Sigmoid colon (tissue), 7 donors: Measurements from ENCODE around the gene TM9SF4. TPM values are rescaled to one million over a fixed set of nuclear protein-coding genes. Genes with fewer than 3 reads are reported as not detected.

Experiments used
- DNase-seq: peaks from one replicate; pipeline ENCODE4 v3.0.0-alpha.2; 2019
- H3K27ac ChIP-seq, 4 donors: fragments of 200-600 bp; sonication (generic); one replicate each; pipeline ENCODE4 v1.5.1; 2016 to 2019; ENCODE audit warnings: mild to moderate bottlenecking in 1 of 4
- H3K27me3 ChIP-seq, 3 donors: fragments of 200-600 bp; sonication (generic); one replicate each; pipeline ENCODE4 v1.5.1; 2019; ENCODE audit warnings: mild to moderate bottlenecking in 1 of 3
- H3K36me3 ChIP-seq, 4 donors: fragments of 200-600 bp; sonication (generic); one replicate each; pipeline ENCODE4 v1.5.1; 2016 to 2019
- H3K4me1 ChIP-seq, 4 donors: fragments of 200-600 bp; sonication (generic); one replicate each; pipeline ENCODE4 v1.5.1; 2017 to 2019
- H3K4me3 ChIP-seq, 4 donors: fragments of 200-600 bp; sonication (generic); one replicate each; pipeline ENCODE4 v1.5.1; 2017 to 2019; ENCODE audit warnings: mild to moderate bottlenecking in 2 of 4, moderate library complexity in 1 of 4
- H3K9me3 ChIP-seq, 4 donors: fragments of 200-600 bp in 3 of 4; sonication (generic) in 3 of 4; one replicate each; pipeline versions ENCODE4 v1.5.1 to v1.6.1; 2013 to 2019
- EP300 ChIP-seq, 4 donors: sonication (generic); formaldehyde crosslinking; IDR thresholded peaks; one replicate each; pipeline ENCODE4 v1.6.1; 2017; ENCODE audit warnings: antibody characterized with exemption in 4 of 4
- POLR2A ChIP-seq, 2 donors: fragments of 450-650 bp; IDR thresholded peaks; one replicate each; pipeline ENCODE4 v1.6.1; 2016; ENCODE audit warnings: antibody characterized with exemption in 2 of 2, mild to moderate bottlenecking in 2 of 2, moderate library complexity in 2 of 2
- POLR2AphosphoS5 ChIP-seq, 4 donors: sonication (generic); formaldehyde crosslinking; IDR thresholded peaks; one replicate each; pipeline ENCODE4 v1.6.1; 2017; ENCODE audit warnings: antibody characterized with exemption in 4 of 4
- WGBS, 2 donors: extraction: QIAGEN DNeasy Blood & Tissue Kit; methylation state at CpG; one replicate each; pipeline ENCODE4 v1.1.7; 2013; 5-methylcytosine and 5-hydroxymethylcytosine counted together
- intact Hi-C: fragments of 100-400 bp; cut with DNase I; formaldehyde crosslinking; loops from one replicate; pipeline ENCODE4 v1.15.1; 2023
- polyA plus RNA-seq, 3 donors: library from polyadenylated mRNA; stranded (reverse); fragments of 200-250 nt; gene quantifications; one replicate each; pipeline ENCODE4 v1.2.3, GENCODE V29; 2013
- total RNA-seq, 4 donors: library from RNA; depleted of rRNA; stranded (reverse); fragments of >200 nt; gene quantifications; one replicate each; pipeline ENCODE4 v1.1.0, GENCODE V29; 2016
- TF ChIP-seq, protein P1 (sequence below), 4 experiments: fragments of 450-650 bp in 3 of 4; fragments of 200-600 bp in 1 of 4; IDR thresholded peaks; one replicate each; pipeline ENCODE4 v1.5.1; 2016 to 2019; ENCODE audit warnings: antibody characterized with exemption in 4 of 4, mild to moderate bottlenecking in 3 of 4, moderate library complexity in 2 of 4
- donor health status: healthy with polysubstance abuse.
- donor health status: Bipolar disorder and iron deficiency.
- donor health status: healthy.

Gene TM9SF4
- total and polyA plus RNA-seq, 7 donors, result 6.6 to 38.3 (median 17.1) TPM

DNA sequence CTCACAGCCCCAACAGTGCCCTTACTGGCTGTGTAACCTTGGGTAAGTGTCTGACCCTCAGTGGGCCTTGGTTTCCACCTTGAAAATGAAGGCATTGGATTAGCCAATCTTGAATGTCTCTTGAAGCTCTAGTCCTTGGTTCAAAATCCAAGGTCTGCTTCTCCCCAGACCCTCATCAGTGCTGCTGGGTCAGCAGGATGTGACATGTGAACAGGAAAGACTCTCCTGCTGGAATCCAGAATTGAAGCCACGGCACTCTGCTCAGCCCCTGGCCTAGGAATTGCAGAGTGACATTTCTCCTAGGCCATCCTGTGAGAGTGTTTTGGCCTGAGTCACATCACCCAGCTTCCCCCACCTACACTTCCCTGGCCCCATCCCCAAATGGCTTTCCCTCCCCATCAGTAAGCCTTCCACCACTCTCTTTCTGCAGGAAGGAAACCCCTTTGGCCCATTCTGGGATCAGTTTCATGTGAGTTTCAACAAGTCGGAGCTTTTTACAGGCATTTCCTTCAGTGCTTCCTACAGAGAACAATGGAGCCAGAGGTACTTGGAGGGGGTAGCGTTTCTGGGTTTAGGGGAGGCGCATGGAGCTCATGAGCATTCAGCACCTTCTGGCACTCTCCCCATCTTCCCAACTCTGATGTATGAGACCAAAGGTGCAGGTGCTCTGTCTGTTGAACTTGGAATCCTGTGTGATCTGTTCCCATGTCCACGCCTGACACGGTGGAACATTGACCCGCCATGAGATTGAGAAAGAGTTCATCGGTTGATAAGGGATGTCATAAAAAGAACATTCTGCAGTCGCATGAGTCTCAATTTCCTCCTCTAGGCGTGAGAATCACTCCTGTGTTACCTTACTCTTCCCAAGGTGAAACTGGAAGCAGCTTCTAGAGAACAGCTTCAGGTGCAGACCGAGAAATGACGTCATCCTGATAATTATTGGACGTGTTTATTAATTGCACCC is 106.9 kb downstream of the TM9SF4 start:
- H3K9me3 ChIP-seq, result no peaks in the 10 kb centered on the region
- WGBS, 2 donors, result 22 to 75% methylated on average over 13 of the region's 13 CpGs
- no peak for DNase-seq
- no peaks in the 10 kb centered on the region for H3K4me1 ChIP-seq
- H3K27ac ChIP-seq, result no peak overlapping the region
- TF ChIP-seq POLR2AphosphoS5 (IDR thresholded peaks at IDR 0.05), result no peak
- TF ChIP-seq POLR2A (IDR thresholded peaks at IDR 0.05), result no peak
- TF ChIP-seq, protein P1, sequence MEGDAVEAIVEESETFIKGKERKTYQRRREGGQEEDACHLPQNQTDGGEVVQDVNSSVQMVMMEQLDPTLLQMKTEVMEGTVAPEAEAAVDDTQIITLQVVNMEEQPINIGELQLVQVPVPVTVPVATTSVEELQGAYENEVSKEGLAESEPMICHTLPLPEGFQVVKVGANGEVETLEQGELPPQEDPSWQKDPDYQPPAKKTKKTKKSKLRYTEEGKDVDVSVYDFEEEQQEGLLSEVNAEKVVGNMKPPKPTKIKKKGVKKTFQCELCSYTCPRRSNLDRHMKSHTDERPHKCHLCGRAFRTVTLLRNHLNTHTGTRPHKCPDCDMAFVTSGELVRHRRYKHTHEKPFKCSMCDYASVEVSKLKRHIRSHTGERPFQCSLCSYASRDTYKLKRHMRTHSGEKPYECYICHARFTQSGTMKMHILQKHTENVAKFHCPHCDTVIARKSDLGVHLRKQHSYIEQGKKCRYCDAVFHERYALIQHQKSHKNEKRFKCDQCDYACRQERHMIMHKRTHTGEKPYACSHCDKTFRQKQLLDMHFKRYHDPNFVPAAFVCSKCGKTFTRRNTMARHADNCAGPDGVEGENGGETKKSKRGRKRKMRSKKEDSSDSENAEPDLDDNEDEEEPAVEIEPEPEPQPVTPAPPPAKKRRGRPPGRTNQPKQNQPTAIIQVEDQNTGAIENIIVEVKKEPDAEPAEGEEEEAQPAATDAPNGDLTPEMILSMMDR (IDR thresholded peaks at IDR 0.05), result no peak
- TF ChIP-seq EP300 (IDR thresholded peaks at IDR 0.05), result no peak
- no peaks in the 10 kb centered on the region for H3K27me3 ChIP-seq
- H3K4me3 ChIP-seq, result no peak overlapping the region
- H3K36me3 ChIP-seq, result peaks cover 6 to 75% (median 21%) of the 10 kb centered on the region in 4 donors
- intact Hi-C loops, result no loop called here

Other genes starting within 250 kb of the TM9SF4 start
- gene DUSP15, start 239.2 kb upstream of the TM9SF4 start, total RNA-seq, result 1 to 10 TPM in 3 of 4 donors, not detected in 1; 1.7 to 2.6 (median 2.0) TPM
- gene DUSP15, start 239.2 kb upstream of the TM9SF4 start, polyA plus RNA-seq, result 1 to 10 TPM in 1 of 3 donors, under 1 TPM in 1, not detected in 1; 0.60 to 1.2 TPM
- 1 to 10 TPM in 1 of 4 donors, not detected in 3; 1.1 TPM for gene TTLL9, start 239.1 kb upstream of the TM9SF4 start, total RNA-seq
- gene TTLL9, start 239.1 kb upstream of the TM9SF4 start, polyA plus RNA-seq, result under 1 TPM in 1 of 3 donors, not detected in 2; 0.15 TPM
- gene PDRG1, start 157.7 kb upstream of the TM9SF4 start, total RNA-seq, result 10 to 100 TPM in 1 of 4 donors, 1 to 10 TPM in 3; 5.0 to 13.7 (median 7.3) TPM
- gene PDRG1, start 157.7 kb upstream of the TM9SF4 start, polyA plus RNA-seq, result 10 to 100 TPM; 10.2 to 15.2 (median 12.3) TPM
- under 1 TPM in 2 of 4 donors, not detected in 2; under 0.01 to 0.14 TPM for gene XKR7, start 141.6 kb upstream of the TM9SF4 start, total RNA-seq
- gene XKR7, start 141.6 kb upstream of the TM9SF4 start, polyA plus RNA-seq, result under 1 TPM in 1 of 3 donors, not detected in 2; 0.15 TPM
- gene CCM2L, start 99.3 kb upstream of the TM9SF4 start, total RNA-seq, result 1 to 10 TPM; 2.3 to 5.8 (median 4.0) TPM
- gene CCM2L, start 99.3 kb upstream of the TM9SF4 start, polyA plus RNA-seq, result 1 to 10 TPM in 2 of 3 donors, under 1 TPM in 1; 0.46 to 2.5 (median 1.2) TPM
- 10 to 100 TPM in 2 of 4 donors, 1 to 10 TPM in 2; 8.6 to 28.0 (median 10.7) TPM for gene HCK, start 57.5 kb upstream of the TM9SF4 start, total RNA-seq
- gene HCK, start 57.5 kb upstream of the TM9SF4 start, polyA plus RNA-seq, result 10 to 100 TPM; 17.5 to 25.8 (median 20.6) TPM
- gene PLAGL2, start 98.0 kb downstream of the TM9SF4 start, total RNA-seq, result 1 to 10 TPM; 3.3 to 5.6 (median 4.6) TPM
- 10 to 100 TPM in 1 of 3 donors, 1 to 10 TPM in 2; 3.0 to 12.5 (median 8.1) TPM for gene PLAGL2, start 98.0 kb downstream of the TM9SF4 start, polyA plus RNA-seq
- gene POFUT1, start 98.2 kb downstream of the TM9SF4 start, total RNA-seq, result 10 to 100 TPM; 23.5 to 31.6 (median 27.8) TPM
- 10 to 100 TPM in 2 of 3 donors, 1 to 10 TPM in 1; 7.2 to 25.3 (median 10.6) TPM for gene POFUT1, start 98.2 kb downstream of the TM9SF4 start, polyA plus RNA-seq
- gene KIF3B, start 167.9 kb downstream of the TM9SF4 start, total RNA-seq, result 10 to 100 TPM; 16.1 to 25.8 (median 18.6) TPM
- gene KIF3B, start 167.9 kb downstream of the TM9SF4 start, polyA plus RNA-seq, result 10 to 100 TPM; 25.8 to 45.8 (median 29.4) TPM
- 100 to 1,000 TPM in 1 of 4 donors, 10 to 100 TPM in 3; 46.7 to 102 (median 77.6) TPM for gene ASXL1, start 248.6 kb downstream of the TM9SF4 start, total RNA-seq
- 10 to 100 TPM in 1 of 3 donors, 1 to 10 TPM in 2; 6.0 to 31.6 (median 6.9) TPM for gene ASXL1, start 248.6 kb downstream of the TM9SF4 start, polyA plus RNA-seq